ENCODE measurements around the gene NUPR2. TPM values are rescaled to one million over a fixed set of nuclear protein-coding genes. Genes with fewer than 3 reads are reported as not detected.

Gene NUPR2
- total RNA-seq, 1 donor from 2014 or later = not detected

DNA sequence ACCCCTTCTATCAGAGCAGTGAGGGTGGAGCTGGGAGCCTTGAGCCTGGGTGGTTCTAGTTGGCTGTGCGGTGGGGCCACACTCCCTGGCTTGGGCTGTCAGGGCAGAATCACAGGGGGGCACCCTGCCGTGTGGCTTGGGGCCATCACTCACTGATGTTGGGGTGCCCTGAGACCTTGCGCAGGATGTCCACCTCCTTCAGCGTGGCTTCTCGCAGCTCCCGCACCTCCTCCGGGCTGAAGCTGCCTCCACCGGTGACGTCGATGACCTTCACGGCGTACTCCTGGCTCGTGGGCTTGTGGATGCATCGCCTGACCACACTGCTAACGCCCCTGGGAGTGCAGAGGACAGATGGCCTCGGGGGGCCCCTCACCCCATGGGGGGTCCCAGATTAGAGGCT lies 28.8 kb downstream of the NUPR2 start:
- Histone ChIP-seq H3F3A (ENCODE audit: low read depth) (no peaks in the 10 kb centered on the region), H3K27ac (no peak overlapping the region), H4K20me1 (ENCODE audit: low read depth) (no peaks in the 10 kb centered on the region), H3K4me3 (no peak overlapping the region), H2AFZ (replicated peaks) (no peak overlapping the region), H3K27me3 (no peaks in the 10 kb centered on the region), H3K79me2 (ENCODE audit: low read depth) (no peaks in the 10 kb centered on the region), H3K9me3 (ENCODE audit: low read depth) (no peaks in the 10 kb centered on the region), H3K4me1 (no peaks in the 10 kb centered on the region), H3K4me2 (no peak overlapping the region), H3K36me3 (no peaks in the 10 kb centered on the region), H3K9ac (no peak overlapping the region)
- TF ChIP-seq EZH2 (IDR thresholded peaks at IDR 0.05) (no peak), EZH2phosphoT487 (IDR thresholded peaks at IDR 0.05) (no peak)
- TF ChIP-seq, protein P1, sequence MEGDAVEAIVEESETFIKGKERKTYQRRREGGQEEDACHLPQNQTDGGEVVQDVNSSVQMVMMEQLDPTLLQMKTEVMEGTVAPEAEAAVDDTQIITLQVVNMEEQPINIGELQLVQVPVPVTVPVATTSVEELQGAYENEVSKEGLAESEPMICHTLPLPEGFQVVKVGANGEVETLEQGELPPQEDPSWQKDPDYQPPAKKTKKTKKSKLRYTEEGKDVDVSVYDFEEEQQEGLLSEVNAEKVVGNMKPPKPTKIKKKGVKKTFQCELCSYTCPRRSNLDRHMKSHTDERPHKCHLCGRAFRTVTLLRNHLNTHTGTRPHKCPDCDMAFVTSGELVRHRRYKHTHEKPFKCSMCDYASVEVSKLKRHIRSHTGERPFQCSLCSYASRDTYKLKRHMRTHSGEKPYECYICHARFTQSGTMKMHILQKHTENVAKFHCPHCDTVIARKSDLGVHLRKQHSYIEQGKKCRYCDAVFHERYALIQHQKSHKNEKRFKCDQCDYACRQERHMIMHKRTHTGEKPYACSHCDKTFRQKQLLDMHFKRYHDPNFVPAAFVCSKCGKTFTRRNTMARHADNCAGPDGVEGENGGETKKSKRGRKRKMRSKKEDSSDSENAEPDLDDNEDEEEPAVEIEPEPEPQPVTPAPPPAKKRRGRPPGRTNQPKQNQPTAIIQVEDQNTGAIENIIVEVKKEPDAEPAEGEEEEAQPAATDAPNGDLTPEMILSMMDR (IDR thresholded peaks at IDR 0.05) = no peak
- no peak overlapping the region for H3K27ac Mint-ChIP-seq
- H3K4me3 Mint-ChIP-seq = no peak overlapping the region
- H3K36me3 Mint-ChIP-seq = peaks cover 7% of the 10 kb centered on the region
- H3K4me1 Mint-ChIP-seq = no peaks in the 10 kb centered on the region
- no peak for DNase-seq (ENCODE audit: low spot score)
- peaks cover 5% of the 10 kb centered on the region for H3K27me3 Mint-ChIP-seq (ENCODE audit: insufficient read depth, low read depth)
- H3K9me3 Mint-ChIP-seq = no peaks in the 10 kb centered on the region

DNA sequence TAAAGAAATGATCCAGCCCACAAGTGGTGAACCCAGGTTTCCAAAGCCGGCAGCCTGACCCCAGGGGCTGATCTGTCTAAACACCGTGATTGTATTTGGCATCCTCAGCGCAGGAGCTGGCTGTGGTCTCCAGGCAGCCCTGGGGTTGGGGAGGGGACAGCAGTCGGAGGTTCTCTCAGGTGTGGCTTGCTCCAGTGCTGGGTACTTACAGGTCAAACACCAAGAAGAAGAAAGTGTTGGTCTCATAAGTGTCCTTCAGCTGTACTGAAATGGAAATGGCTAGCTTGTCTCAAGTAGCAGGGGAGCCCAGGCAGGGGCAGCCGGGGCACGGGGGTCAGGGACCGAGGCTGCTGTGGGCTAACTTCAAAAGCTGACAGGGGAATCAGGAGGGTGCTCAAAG lies 29.5 kb downstream of the NUPR2 start:
- H3K36me3 Mint-ChIP-seq = peaks cover 7% of the 10 kb centered on the region

DNA sequence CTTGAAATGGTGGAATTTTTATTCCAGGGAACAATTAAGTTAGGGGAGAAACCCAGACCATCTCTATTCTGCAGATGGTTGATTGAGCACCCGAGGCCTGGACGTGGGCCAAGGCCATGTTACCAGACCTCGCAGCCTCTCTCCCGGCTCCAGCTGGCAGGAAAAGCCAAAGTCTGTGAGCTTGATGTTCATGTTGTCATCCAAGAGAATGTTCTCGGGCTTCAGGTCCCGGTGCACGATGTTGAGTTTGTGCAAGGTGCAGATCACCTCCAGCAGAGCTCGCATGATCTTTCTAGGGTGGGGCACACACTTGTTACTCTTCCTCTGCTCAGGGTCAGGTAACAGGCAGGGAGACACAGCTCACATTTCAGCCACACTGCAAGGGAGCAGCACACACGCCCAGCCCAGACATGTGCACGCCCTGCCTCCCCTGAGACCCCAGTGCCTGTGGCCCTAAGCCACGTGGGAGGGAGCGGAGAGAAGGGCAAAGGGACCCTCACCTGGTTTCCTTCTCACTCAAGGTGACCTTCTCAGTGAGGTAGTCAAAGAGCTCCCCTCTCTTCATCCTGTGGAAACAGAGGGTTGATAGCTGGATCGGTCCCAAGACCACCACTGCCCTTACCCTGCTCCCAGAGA lies 32.9 kb downstream of the NUPR2 start:
- no peaks in the 10 kb centered on the region for H3K9me3 Mint-ChIP-seq
- Histone ChIP-seq H2AFZ (replicated peaks) (no peak overlapping the region), H3K4me3 (no peak overlapping the region), H3K4me1 (no peaks in the 10 kb centered on the region), H3K9ac (no peak overlapping the region), H3K36me3 (no peaks in the 10 kb centered on the region), H3K79me2 (ENCODE audit: low read depth) (no peaks in the 10 kb centered on the region), H3F3A (ENCODE audit: low read depth) (no peaks in the 10 kb centered on the region), H4K20me1 (ENCODE audit: low read depth) (no peaks in the 10 kb centered on the region), H3K9me3 (ENCODE audit: low read depth) (no peaks in the 10 kb centered on the region), H3K27ac (no peak overlapping the region), H3K4me2 (no peak overlapping the region), H3K27me3 (no peaks in the 10 kb centered on the region)
- H3K27ac Mint-ChIP-seq = no peak overlapping the region
- H3K36me3 Mint-ChIP-seq = peaks cover 9% of the 10 kb centered on the region
- DNase-seq (ENCODE audit: low spot score) = no peak
- TF ChIP-seq, protein P1 (IDR thresholded peaks at IDR 0.05) = no peak
- TF ChIP-seq EZH2 (IDR thresholded peaks at IDR 0.05) = no peak
- TF ChIP-seq EZH2phosphoT487 (IDR thresholded peaks at IDR 0.05) = no peak
- peaks cover 4% of the 10 kb centered on the region for H3K27me3 Mint-ChIP-seq (ENCODE audit: insufficient read depth, low read depth)
- no peak overlapping the region for H3K4me3 Mint-ChIP-seq
- H3K4me1 Mint-ChIP-seq = no peaks in the 10 kb centered on the region

More for the DNA sequence above, 29.5 kb downstream of the NUPR2 start:
- Histone ChIP-seq H3K36me3 (no peaks in the 10 kb centered on the region), H3K27ac (no peak overlapping the region), H3K4me2 (no peak overlapping the region), H3K4me1 (no peaks in the 10 kb centered on the region), H2AFZ (replicated peaks) (no peak overlapping the region), H3K4me3 (no peak overlapping the region), H3K27me3 (no peaks in the 10 kb centered on the region), H4K20me1 (ENCODE audit: low read depth) (no peaks in the 10 kb centered on the region), H3K9me3 (ENCODE audit: low read depth) (no peaks in the 10 kb centered on the region), H3F3A (ENCODE audit: low read depth) (no peaks in the 10 kb centered on the region), H3K9ac (no peak overlapping the region), H3K79me2 (ENCODE audit: low read depth) (no peaks in the 10 kb centered on the region)
- Mint-ChIP-seq H3K4me1 (no peaks in the 10 kb centered on the region), H3K27ac (no peak overlapping the region), H3K27me3 (ENCODE audit: insufficient read depth, low read depth) (peaks cover 7% of the 10 kb centered on the region), H3K9me3 (no peaks in the 10 kb centered on the region), H3K4me3 (no peak overlapping the region)
- no peak for DNase-seq (ENCODE audit: low spot score)
- TF ChIP-seq EZH2phosphoT487 (IDR thresholded peaks at IDR 0.05) = no peak
- no peak for TF ChIP-seq EZH2 (IDR thresholded peaks at IDR 0.05)
- TF ChIP-seq, protein P1 (IDR thresholded peaks at IDR 0.05) = no peak

All from neural progenitor cell (in vitro differentiated cells).